OCI-LY1 (cell line): ENCODE data around the gene GLG1.

Experiments used
- CTCF ChIP-seq: fragments of 200-600 bp; sonication (generic), shearing (Covaris generic); IDR thresholded peaks from 2 replicates; pipeline ENCODE4 v1.5.1; 2017; ENCODE audit warnings: mild to moderate bottlenecking, antibody characterized with exemption, low read length, moderate library complexity, mixed read lengths
- EZH2 ChIP-seq: fragments of 200-600 bp; sonication (generic), shearing (Covaris generic); IDR thresholded peaks from 2 replicates; pipeline ENCODE4 v1.8.0; 2017; ENCODE audit warnings: borderline replicate concordance, mixed run types, mild to moderate bottlenecking, antibody characterized with exemption, low read length, moderate library complexity, mixed read lengths

GRCh38 chr16:74521691-74522090 is 85.2 kb downstream of the GLG1 start:
- no peak for TF ChIP-seq CTCF
- no peak for TF ChIP-seq EZH2
